Measurements from ENCODE around the gene ELOB.
"Not testable (repeated sequence)": the region's sequence is repeated elsewhere in the genome, so short reads cannot be mapped to it uniquely, and the experiment has no call there.

The ELOB gene

DNA sequence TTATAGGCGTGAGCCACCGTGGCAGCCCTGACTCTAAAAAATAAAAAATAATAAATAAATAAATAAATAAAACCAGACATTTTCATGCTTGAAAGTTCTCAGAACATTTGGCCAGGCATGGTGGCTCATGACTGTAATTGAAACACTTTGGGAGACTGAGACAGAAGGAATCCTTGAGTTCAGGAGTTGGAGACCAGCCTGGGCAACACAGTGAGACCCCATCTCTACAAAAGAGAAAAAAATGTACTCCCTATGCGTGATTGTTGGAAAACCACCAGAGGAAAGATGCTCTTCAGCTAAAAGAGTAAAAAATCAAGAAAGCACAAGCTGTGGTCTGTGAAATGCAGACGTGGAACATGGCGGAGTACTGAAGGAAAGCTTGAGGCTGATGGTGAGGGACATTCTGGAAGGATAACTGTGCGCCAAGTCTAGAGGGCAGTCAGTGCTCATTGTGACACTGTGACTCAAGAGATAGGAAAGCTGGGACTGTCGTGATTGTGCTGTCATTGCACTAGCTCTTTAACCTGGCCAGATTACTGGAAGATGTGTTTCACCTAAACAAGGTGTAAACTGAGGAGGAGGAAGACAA is 52.9 kb downstream of the ELOB start:
- no peak for DNase-seq (ENCODE audit: low read depth in 4 of 4, low spot score in 1 of 4)

DNA sequence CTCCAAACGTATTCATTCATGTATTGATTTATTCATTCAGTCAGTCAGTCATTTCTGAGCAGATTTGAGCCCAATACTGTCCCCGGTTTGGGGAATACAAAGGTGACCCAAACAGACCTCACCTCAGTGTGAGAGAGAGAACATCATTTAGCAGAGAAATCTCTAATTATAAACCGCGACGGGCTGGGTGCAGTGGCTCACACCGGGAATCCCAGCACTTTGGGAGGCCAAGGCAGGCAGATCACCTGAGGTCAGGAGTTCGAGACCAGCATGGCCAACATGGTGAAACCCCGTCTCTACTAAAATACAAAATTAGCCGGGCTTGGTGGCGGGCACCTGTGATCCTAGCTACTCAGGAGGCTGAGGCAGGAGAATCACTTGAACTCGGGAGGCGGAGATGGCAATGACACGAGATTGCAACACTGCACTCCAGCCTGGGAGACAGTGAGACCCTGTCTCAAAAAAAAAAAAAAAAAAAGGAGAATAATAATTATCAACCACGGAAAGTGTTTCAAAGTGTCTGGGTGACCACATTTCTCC is 55.4 kb downstream of the ELOB start:
- DNase-seq (ENCODE audit: low read depth in 4 of 4, low spot score in 1 of 4): not testable (repeated sequence)
